Inflammatory macrophage treated with lipopolysaccharide for 4 hours (primary cell): ENCODE data around the gene PSMD8.
"Not testable (repeated sequence)": the region's sequence is repeated elsewhere in the genome, so short reads cannot be mapped to it uniquely, and the experiment has no call there.

Experiments
- DNase-seq: peaks from one replicate; pipeline ENCODE4 v3.0.0-alpha.2; 2020

The PSMD8 gene

DNA sequence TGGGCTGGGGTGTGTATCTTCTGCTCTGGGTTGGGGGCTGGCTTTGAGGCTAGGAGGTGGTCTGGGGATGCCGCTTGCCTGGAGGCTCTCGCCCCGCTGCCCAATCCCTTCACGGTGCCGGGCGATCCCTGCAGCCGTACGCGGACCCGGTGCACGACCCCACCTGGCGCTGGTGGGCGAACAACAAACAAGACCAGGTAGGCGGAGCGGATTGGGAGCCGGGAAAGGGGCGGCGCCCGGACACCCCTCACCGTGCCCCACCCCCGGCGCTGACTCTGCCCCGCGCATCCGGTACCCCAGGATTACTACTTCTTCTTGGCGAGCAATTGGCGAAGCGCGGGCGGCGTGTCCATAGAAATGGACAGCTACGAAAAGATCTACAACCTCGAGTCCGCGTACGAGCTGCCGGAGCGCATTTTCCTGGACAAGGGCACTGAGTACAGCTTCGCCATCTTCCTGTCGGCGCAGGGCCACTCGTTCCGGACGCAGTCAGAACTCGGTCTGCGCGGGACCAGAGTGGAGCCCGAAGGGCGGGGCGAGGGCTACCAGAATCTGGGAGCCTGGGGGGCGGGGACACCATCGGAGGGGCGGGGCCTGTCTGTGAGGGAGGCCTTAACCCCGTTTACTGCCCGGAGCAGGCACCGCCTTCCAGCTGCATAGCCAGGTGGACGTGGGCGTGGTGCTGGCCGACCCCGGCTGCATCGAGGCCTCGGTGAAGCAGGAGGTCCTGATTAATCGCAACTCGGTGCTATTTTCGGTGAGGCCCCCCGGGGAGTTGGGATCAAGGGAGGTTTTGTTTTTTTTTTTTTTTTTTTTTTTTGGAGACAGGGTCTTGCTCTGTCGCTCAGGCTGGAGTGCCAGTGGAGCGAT lies 12.1 kb upstream of the PSMD8 start:
- peak; percentile 85 for DNase-seq

DNA sequence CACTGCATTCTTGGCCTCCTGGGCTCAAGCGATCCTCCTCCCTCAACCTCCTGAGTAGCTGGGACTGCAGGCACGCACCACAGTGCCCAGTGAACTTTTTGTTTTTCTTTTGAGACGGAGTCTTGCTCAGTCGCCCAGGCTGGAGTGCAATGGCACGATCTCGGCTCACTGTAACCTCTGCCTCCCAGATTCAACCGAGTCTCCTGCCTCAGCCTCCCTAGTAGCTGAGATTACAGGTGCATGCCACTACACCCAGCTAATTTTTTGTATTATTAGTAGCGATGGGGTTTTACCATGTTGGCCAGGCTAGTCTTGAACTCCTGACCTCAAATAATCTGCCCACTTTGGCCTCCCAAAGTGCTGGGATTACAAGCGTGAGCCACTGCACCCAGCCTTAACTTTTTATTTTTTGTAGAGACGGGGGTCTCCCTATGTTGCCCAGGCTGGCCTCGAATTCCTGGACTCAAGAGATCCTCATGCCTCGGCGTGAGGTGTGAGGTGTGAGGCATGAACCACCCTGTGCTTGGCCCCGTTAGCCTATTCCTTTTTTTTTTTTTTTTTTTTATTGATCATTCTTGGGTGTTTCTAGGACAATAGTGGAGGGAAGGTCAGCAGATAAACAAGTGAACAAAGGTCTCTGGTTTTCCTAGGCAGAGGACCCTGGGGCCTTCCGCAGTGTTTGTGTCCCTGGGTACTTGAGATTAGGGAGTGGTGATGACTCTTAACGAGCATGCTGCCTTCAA lies 11.3 kb upstream of the PSMD8 start:
- DNase-seq, result not testable (repeated sequence)

DNA sequence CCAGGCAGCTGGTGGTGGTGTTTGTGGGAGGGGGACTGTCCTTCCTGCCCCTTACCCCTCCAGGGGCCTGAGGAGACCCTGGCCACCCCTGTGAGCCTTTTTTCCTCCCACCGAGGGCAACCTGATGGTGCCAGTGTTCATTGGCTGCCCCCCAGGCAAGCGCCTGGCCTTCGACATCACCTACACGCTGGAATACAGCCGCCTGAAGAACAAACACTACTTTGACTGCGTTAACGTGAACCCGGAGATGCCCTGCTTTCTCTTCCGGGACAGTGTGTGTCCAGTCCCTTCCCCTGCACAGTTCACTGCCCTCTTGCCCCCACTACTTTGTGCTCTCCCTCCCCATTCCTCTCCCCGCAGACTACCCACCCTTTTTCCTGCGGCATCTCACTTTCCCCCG lies 7.3 kb upstream of the PSMD8 start:
- DNase-seq, result no peak

DNA sequence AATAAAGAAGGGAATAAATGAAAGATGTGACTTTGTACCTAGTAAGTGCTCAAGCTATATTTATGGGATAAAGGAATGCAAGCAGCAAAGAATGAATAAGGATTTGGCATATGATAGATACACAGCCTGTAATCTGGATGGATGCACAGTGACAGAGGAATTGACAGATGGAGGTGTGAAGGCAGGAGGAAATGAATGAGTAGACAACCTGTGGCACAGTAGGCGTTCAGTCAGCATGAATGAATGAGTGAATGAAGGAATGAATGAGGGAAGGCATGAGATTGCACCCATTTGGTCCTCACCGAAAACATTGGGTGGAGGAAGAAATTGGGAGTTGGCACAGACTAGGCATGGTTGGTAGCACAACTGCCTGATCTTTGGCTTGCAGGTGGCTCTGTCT lies 4.8 kb upstream of the PSMD8 start:
- no peak for DNase-seq

DNA sequence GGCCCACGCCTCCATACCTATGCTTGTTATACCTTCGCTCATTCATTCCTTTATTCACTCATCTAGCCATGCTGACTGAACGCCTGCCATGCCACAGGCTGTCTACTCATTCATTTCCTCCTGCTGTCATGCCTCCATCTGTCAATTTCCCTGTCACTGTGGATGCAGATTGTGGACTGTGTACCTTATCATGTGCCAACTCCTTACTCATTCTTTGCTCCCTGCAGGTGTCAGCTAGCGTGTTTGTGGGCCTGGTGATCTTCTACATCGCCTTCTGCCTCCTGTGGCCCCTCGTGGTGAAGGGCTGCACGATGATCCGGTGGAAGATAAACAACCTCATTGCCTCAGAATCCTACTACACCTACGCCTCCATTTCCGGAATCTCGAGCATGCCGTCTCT lies 4.1 kb upstream of the PSMD8 start:
- DNase-seq, result no peak

DNA sequence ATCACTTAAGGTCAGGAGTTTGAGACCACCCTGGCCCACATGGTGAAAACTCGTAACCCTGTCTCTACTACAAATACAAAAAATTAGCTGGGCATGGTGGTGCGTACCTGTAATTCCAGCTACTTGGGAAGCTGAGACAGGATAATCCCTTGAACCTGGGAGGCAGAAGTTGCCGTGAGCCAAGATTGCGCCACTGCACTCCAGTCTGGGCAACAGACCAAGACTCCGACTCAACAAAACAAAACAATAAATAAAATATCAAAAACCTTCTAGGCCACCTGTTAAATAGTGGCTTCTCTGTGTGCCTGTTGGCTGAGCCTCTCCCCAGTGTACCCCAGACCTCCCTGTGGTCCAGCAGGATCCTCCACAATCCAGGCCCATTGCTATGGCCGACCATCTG lies 3.3 kb upstream of the PSMD8 start:
- no peak for DNase-seq

DNA sequence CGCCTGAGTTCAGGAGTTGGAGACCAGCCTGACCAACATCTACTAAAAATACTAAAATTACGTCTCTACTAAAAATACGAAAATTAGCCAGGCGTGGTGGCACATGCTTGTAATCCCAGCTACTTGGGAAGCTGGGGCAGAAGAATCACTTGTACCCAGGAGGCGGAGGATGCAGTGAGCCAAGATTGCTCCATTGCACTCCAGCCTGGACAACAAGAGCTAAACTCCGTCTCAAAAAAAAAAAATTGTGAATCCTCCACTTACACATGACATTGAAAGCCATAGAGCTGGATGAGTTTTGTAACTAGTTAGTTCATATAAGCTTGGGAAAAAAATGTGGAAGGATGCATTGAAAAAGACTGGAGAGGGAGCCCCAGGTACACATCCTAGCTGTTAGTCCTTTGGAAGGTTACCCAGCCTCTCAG lies 452 bp upstream of the PSMD8 start:
- no peak for DNase-seq

DNA sequence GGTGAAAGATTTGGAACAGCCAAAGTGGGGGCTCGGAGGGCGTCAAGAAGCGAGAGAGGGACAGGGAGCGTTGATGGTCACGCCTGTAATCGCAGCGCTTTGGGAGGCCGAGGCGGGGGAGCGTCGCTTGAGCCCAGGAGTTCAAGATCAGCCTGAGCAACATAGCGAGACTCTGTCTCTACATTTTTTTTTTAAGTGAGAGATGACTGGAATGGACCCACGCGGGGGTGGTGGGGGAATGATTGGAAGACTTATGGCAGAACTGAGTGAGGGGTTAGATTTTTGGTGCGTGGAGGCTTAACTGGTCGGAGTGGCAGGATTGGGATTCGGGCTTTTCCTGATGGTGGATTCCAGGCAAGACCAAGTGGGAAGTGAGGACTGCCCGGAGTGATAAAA lies 725 bp downstream of the PSMD8 start:
- no peak for DNase-seq

DNA sequence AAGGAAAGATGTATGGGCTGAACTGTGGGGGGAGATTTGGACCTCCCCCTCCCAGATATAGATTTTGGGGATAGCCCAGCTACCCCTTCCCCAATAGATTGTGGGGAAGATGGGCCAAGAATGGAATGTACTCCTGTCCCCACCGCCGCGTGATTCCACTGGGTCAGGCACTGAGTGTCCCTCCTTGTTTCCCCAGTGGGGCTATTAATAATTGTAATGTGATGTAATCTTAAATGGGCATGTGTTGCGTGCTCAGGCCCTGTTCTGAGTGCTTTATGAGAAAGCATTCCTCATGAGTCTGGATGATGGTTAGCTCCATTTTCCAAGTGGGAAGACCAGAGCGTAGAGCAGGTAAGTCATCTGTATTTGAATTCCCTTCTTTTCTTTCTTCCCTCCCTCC lies 1.4 kb downstream of the PSMD8 start:
- DNase-seq, result peak; percentile 34

DNA sequence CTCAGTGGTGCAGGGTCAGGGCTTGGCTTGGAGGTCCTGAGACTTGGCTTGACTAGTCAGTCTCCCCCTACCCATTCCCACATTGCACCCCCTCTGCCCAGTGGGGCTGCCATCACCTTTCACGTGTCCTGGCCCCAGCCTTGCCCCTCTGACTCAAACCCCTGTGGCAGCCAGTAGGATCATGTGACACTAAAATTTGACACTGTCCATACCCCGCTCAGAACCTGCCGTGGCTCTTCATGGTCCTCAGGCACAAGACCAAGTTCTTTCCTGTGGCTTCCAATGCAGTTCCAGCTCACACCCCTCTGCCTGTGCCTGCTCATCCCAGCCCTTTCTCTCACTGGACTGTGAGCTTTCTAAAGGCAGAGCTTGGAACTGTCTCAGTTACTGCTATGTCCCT lies 2.2 kb downstream of the PSMD8 start:
- no peak for DNase-seq

DNA sequence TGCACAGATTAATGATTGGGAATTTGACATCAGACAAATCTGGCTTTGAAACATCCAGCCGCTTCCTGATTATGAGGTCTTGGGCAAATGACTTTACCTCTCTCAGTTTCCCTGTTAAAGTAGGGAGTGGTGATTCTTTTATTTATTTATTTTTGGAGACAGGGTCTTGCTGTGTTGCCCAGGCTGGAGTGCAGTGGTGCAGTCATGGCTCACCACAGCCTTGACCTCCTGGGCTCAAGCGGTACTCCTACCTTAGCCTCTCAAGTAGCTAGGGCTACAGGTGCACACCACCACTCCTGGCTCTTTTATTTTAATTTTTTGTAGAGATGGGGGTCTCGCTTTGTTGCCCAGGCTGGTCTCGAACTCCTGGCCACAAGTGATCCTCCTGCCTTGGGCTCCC lies 2.7 kb downstream of the PSMD8 start:
- no peak for DNase-seq

DNA sequence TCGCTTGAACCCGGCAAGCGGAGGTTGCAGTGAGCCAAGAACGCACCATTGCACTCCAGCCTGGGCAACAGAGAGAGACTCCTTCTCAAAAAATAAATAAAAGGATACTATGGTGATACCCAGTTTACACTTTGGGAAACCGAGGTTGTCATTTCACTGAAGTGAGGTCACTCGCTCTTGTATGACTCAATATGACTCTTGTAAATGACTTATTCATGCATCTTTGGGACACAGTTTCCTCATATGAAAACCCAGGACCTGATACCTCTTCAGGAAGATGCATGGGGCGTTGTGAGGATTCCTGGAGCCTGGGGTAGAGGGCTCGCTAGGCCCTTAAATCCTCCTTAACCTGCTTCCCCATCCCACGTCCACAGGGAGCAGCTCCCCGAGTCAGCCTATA lies 4.5 kb downstream of the PSMD8 start:
- no peak for DNase-seq

DNA sequence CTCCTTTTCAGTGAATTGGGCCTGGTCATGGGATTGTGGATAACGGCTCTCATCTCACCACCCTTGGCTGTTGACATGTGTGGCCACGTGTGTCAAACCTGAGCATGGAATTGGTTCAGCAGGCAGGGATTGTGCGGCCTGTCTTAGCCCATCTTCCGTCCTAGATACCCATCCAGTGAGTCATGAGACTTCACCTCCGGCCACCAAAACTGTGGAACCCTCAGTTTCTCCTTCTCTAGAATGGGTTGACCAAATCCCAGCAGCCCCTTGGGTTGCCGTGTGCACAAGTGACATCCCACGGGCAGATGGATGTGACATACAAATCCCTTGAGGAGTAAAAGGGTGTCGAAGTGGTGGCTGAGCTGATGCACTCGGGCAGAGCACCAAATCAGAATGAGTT lies 6.8 kb downstream of the PSMD8 start:
- DNase-seq, result no peak

DNA sequence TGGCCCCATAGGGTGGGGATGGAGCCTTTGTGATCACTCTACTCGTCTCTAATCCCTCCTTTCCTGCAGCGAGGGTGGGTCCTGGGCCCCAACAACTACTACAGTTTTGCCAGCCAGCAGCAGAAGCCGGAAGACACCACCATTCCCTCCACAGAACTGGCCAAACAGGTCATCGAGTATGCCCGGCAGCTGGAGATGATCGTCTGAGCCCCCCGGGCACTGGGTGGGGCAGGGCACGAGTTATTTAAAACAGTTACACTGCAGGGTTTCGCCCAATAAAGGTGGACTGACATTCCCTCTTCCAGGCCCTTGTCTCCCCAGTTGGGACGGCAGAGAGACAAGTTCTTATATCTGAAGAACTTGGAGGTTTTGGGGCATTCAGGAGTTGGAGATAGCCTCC lies 8.8 kb downstream of the PSMD8 start:
- no peak for DNase-seq

DNA sequence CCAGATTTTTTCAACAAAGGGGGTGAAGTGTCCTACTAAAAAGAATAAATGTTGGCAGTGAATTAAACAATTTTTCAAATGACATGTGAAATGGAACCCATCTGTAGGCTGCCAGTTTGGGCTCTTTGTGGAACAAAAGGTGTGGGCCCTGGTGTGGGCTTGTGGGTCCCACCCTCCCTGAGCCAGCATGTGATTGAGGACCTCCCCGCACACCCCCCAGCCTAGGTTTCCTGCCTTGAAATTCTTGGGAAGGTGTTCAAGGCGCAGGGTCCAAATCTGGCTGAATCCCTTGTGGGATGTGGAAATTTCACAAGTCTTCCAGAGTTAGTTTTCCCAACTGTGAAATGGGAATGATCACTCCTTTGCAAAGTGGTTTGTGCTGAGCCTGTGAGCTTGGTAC lies 9.4 kb downstream of the PSMD8 start:
- DNase-seq, result no peak

DNA sequence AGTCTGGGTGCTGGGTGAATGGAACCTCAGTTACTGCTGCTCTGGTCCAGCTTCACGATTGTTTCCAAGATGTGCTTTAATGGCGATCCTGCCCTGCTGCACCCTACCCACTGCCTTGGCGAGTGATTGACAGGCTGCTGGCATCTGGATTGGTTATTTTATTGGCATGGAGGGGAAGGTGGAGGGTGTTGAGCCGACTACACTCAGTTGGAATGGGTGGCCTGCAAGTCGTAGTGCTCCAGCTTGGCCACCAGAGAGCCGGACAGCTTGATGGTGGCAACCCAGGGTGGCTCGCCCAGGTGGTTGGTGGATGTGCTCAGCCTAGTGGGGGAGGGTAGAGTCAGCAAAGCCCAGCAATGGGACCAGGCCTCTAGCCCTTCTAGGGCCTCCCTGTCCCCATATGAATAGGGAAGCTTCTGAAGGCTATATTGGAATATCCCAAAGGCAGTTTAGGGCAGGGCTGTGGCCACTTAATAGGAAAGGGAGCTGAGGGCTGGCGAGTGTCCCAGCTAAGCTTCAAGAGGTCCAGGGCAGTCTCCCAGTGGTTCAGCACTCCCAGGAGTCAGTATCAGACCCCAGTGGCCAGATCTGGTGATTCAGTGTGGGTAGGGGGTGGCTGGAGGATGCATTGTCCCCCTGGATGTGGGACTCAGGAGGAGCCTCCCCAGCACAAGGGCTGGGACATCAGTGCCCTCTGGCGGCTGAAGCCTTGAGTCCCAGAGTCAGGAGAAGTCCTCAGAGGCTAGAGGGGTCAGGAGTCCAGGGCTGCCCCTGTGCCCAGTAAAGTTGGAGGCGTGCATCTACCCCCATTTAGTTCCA lies 10.0 kb downstream of the PSMD8 start:
- no peak for DNase-seq

DNA sequence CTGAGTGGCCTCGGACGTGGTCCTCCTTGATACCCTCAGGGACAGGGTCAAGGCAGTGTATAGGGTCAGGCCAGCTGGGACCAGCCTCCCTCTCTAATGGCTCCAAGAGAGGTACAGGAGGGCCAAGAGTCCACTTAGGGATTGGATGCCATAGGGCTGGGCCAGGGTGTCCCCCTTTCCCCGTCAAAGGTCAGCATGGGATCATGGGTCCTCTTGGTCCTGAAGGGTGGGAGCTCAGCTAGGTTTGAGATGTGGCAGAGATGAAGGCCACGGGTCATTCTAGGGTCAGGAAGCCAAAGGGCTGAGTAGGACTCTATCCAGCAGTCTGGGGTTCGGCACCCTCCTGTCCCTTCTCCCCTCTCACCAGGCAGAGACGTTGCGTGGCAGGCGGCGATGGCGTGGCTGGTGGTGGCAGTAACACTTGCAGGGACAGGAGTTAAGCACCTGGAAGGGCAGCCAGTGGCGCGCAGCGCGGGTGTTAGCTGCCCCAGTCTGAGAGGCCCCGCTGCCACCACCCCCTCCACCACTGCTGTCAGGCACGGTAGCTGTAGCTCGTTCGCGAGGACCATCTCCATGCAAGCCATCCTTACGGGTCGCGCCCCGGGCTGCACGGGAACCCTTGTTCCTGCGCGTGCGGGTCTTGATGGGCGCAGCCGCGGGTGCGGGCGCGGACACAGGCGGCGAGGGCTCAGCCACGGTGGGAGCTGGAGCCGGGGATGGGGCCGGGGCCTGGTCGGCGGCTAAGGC lies 10.9 kb downstream of the PSMD8 start:
- no peak for DNase-seq

DNA sequence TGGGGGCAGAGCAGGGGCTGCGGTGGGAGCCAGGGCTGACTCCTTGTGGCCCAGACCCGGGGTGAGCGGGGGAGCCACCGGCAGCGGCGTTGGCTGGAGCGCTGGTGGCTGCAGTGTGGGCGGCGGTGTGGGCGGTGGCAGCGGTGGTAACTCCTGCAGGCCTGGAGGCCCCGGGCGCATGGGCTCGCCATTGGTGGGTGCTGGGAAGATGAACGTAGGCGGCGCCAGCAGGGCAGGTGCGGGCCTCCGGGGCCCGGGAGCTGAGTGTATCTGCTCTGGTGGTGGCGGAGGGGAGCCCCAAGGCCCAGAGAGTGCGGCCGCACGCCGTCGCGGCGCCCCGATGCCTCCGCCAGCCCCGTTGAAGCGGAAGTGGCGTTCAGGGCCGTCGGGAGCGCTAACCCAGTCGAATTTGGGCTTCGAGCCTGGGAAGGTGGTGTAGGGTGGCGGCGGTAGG lies 11.5 kb downstream of the PSMD8 start:
- DNase-seq, result no peak

DNA sequence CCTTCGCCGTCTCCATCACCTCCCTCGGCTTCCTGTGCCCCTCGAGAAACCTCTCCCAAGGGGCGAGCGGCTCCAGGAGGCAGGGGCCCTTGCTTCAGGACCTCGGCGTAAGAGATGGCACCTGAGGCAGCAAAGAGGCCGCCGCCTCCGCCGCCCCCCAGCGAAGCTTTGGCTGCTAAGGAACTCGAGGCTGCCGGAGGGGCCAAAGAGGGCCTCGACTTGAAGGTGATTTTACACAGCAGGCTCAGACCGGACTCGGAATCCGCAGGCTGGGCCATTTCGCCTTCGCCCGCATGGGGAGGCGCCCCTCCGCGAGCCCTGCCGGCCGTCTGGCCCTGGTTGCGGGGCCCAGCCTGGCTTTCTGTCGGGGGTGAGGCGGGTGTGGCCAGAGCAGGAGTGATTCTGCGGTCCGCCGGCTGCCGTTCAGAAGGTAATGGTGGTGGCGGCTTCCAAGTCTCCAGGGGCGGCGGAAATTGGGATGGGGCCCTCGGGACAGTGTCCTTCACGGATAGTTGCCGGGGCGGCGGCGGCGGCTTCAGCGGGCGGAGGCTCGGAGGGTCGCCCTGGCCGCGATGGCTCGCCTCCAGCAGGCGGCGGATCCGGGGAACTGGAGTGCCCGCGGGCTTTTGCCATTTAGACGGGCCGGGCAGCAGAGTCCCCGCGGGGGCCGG lies 12.1 kb downstream of the PSMD8 start:
- DNase-seq, result no peak

DNA sequence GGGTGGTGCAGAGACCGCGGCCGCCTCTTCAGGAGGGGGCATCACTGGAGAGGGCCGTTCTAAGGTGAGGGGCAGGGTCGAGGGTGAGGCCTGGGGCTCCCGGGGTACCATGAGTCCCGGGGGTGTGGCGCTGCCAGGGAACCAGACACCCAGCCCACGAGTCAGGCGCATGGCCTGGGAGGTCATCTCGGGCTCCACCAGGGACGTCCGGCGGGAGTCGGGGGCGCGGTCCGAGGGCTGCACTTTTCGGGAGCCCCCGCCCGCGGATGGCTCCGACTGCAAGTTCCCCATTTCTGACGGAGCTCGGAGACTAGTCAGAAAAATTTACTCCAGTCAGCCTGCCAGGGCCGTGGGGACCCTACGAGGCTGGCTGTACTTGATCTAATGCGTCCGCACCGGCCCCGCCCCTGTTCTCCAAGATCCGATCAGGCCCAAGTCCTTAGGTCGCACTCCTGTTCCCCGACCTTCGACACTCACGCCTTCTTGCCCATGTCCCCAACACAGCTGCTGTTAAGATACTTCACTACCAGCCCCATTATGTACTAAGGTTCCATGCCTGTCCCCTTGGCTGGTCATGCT lies 12.7 kb downstream of the PSMD8 start:
- DNase-seq, result peak; percentile 57

DNA sequence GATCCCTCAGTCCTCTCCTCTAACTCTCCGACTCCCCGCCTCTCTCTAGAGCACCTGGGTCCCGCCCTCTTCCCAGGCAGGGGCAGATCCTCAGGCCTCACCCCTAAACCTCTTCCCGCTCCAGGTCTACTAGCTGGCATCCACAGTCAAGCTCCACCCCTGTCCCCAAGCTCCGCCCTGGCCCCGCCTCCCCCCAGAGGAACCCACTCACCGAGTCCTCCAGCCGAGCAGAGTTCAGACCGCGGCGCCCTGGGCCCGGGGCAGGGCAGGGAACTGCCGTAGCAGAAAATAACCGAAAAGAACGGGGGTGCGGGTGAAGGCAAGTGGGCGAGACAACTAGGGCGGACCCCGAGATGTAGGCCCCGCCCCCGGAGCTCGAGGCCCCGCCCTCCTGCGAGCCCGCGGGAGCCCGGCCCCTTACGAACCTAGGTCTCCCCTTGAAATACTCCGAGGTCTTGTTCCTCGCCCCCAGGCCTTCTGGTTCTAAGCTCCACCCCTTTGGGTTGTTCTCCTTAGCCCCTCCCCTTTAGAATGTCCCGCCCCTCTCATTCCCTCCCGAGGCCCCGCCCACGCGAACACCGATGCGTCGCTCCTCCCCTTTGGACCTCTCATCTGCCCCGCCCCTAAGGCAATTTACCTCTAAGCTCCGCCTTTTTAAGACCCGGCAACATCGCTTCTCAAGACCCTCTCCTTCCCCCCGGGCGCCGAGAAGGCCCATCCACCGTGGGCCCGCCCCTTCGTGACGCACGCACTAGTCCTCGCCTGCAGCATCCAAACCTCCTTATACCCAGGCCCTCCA lies 13.4 kb downstream of the PSMD8 start, which contains the start of gene GGN:
Gene GGN, minus strand, starts transcription at position 485 of the 799 bp plus-strand sequence. CDS start 773 bp downstream, outside the sequence.
- peak; percentile 64 for DNase-seq
